A549 (cell line): ENCODE data around the gene TFAP2C. TPM values are rescaled to one million over a fixed set of nuclear protein-coding genes. Genes with fewer than 3 reads are reported as not detected.

Experiments used
- ATAC-seq, 2 experiments: fragments of 200-7000 bp in 1 of 2; fragments of >200 bp in 1 of 2; cut with Nextera tagmentation in 1 of 2; cut with Tn5 transposase in 1 of 2; 3 replicates each; pipeline versions ENCODE4 v1.8.0 to v1.9.1; 2018 to 2020; ENCODE audit warnings: mild to moderate bottlenecking in 1 of 2, moderate library complexity in 1 of 2
- CTCF ChIA-PET: fragments of 300-600 bp; sonication (Branson Sonifier 250); formaldehyde crosslinking; extraction: SDS; loops from one replicate; lab custom pipeline; 2021; ENCODE audit warnings: antibody characterized with exemption, inconsistent platforms; lab: Yijun Ruan, JAX
- POLR2A ChIA-PET: fragments of 350-600 bp; formaldehyde crosslinking; extraction: SDS; loops from one replicate; lab custom pipeline; 2021; ENCODE audit warnings: antibody characterized with exemption, inconsistent platforms; lab: Yijun Ruan, JAX
- DNase-seq, 2 experiments: peaks; one replicate each; pipeline versions ENCODE4 v3.0.0 to v3.0.0-alpha.2; 2011 to 2016; ENCODE audit warnings: low read depth in 1 of 2, low spot score in 1 of 2
- FAIRE-seq: peaks from 2 replicates; lab custom pipeline; 2011; peaks lifted over from hg19 to GRCh38; lab: Jason Lieb, UNC
- H3K27ac ChIP-seq, 2 experiments: fragments of >200 bp; sonication (Bioruptor Twin); formaldehyde crosslinking; 3 replicates each; pipeline ENCODE4 v1.5.1; 2016 to 2017
- H3K4me1 ChIP-seq: fragments of >200 bp; sonication (Bioruptor Twin); formaldehyde crosslinking; 3 replicates; pipeline ENCODE4 v1.6.1; 2016
- H3K4me2 ChIP-seq: fragments of >200 bp; sonication (Bioruptor Twin); formaldehyde crosslinking; 3 replicates; pipeline ENCODE4 v1.6.1; 2016
- H3K4me3 ChIP-seq: fragments of >200 bp; sonication (Bioruptor Twin); formaldehyde crosslinking; 3 replicates; pipeline ENCODE4 v1.5.1; 2016
- H3K9me3 ChIP-seq: fragments of >200 bp; sonication (Bioruptor Twin); formaldehyde crosslinking; 3 replicates; pipeline ENCODE4 v1.6.1; 2016
- CBX2 ChIP-seq: fragments of 200-600 bp; sonication (generic); IDR thresholded peaks from 2 replicates; pipeline ENCODE4 v1.6.1; 2016; ENCODE audit warnings: low read depth, mild to moderate bottlenecking, borderline replicate concordance
- CHD2 ChIP-seq: fragments of 150-350 bp; IDR thresholded peaks from 2 replicates; pipeline ENCODE4 v1.6.1; 2014; ENCODE audit warnings: low read length; ENCODE audit not compliant: partially characterized antibody
- EHF ChIP-seq: fragments of 250-450 bp; sonication (Bioruptor Pico); IDR thresholded peaks from 2 replicates; pipeline ENCODE4 v1.5.0; 2020; ENCODE audit warnings: mild to moderate bottlenecking
- EP300 ChIP-seq, 2 experiments: fragments of >200 bp; sonication (Bioruptor Twin); formaldehyde crosslinking; IDR thresholded peaks; 2 replicates in 1 of 2; 3 replicates in 1 of 2; pipeline ENCODE4 v1.6.1; 2016 to 2017
- GATA3 ChIP-seq: IDR thresholded peaks from 2 replicates; pipeline ENCODE4 v1.6.1; 2012; ENCODE audit warnings: borderline replicate concordance
- HEYL ChIP-seq: fragments of 250-450 bp; sonication (Bioruptor Pico); IDR thresholded peaks from 2 replicates; pipeline ENCODE4 v1.8.0; 2021; ENCODE audit warnings: mild to moderate bottlenecking, moderate library complexity
- HOXA7 ChIP-seq: fragments of 250-450 bp; sonication (Bioruptor Pico); IDR thresholded peaks from 2 replicates; pipeline ENCODE4 v1.5.0; 2020; ENCODE audit warnings: mild to moderate bottlenecking, moderate library complexity
- HOXB13 ChIP-seq: fragments of 250-450 bp; sonication (Bioruptor Pico); IDR thresholded peaks from 2 replicates; pipeline ENCODE4 v1.5.0; 2020; ENCODE audit warnings: low read depth, mild to moderate bottlenecking, moderate library complexity
- HOXB5 ChIP-seq: fragments of 250-450 bp; sonication (Bioruptor Pico); IDR thresholded peaks from 2 replicates; pipeline ENCODE4 v1.5.0; 2020; ENCODE audit warnings: mild to moderate bottlenecking, moderate library complexity
- JUN ChIP-seq, 2 experiments: fragments of >200 bp; sonication (Bioruptor Twin); formaldehyde crosslinking; IDR thresholded peaks; 2 replicates in 1 of 2; 3 replicates in 1 of 2; pipeline ENCODE4 v1.6.1; 2016 to 2017
- JUNB ChIP-seq: fragments of >200 bp; sonication (Bioruptor Twin); formaldehyde crosslinking; IDR thresholded peaks from 2 replicates; pipeline ENCODE4 v1.6.1; 2016
- KDM1A ChIP-seq: fragments of 200-600 bp; sonication (generic); IDR thresholded peaks from 2 replicates; pipeline ENCODE4 v1.6.1; 2016; ENCODE audit warnings: low read depth, mild to moderate bottlenecking
- MAFK ChIP-seq: fragments of 450-650 bp; IDR thresholded peaks from 2 replicates; pipeline ENCODE4 v1.6.1; 2014; ENCODE audit not compliant: partially characterized antibody
- NPAS2 ChIP-seq: fragments of 250-450 bp; sonication (Bioruptor Pico); IDR thresholded peaks from 2 replicates; pipeline ENCODE4 v1.8.0; 2022; ENCODE audit warnings: mild to moderate bottlenecking, moderate library complexity, borderline replicate concordance
- NR3C1 ChIP-seq: fragments of >200 bp; sonication (Bioruptor Twin); formaldehyde crosslinking; IDR thresholded peaks from 3 replicates; pipeline ENCODE4 v1.6.1; 2017
- PHF8 ChIP-seq: fragments of 200-600 bp; sonication (generic); IDR thresholded peaks from 2 replicates; pipeline ENCODE4 v1.6.1; 2016; ENCODE audit warnings: low read depth, mild to moderate bottlenecking, antibody characterized with exemption, moderate library complexity, borderline replicate concordance
- POLR2A ChIP-seq: IDR thresholded peaks from 2 replicates; pipeline ENCODE4 v1.6.1; 2012; ENCODE audit warnings: mild to moderate bottlenecking, low read length
- RARB ChIP-seq: fragments of 250-450 bp; sonication (Bioruptor Pico); IDR thresholded peaks from 2 replicates; pipeline ENCODE4 v1.8.0; 2021; ENCODE audit warnings: mild to moderate bottlenecking, moderate library complexity
- RCOR1 ChIP-seq: fragments of 150-350 bp; IDR thresholded peaks from 2 replicates; pipeline ENCODE4 v1.6.1; 2014; ENCODE audit warnings: antibody characterized with exemption, low read length, low read depth
- SREBF2 ChIP-seq: fragments of 450-650 bp; IDR thresholded peaks from 2 replicates; pipeline ENCODE4 v1.6.1; 2014; ENCODE audit warnings: mild to moderate bottlenecking, moderate library complexity
- ZC3H11A ChIP-seq: fragments of 450-650 bp; IDR thresholded peaks from 2 replicates; pipeline ENCODE4 v1.6.1; 2014; ENCODE audit warnings: antibody characterized with exemption, mild to moderate bottlenecking
- ZSCAN20 ChIP-seq: fragments of 250-450 bp; sonication (Bioruptor Pico); IDR thresholded peaks from 2 replicates; pipeline ENCODE4 v1.8.0; 2022; ENCODE audit warnings: mild to moderate bottlenecking, moderate library complexity
- WGBS: methylation state at CpG from one replicate; pipeline ENCODE4 v1.1.6; 2017; ENCODE audit errors: missing lambda C conversion rate; 5-methylcytosine and 5-hydroxymethylcytosine counted together
- polyA plus RNA-seq, 4 experiments: library from polyadenylated mRNA; depleted of rRNA in 3 of 4; stranded (reverse); fragments of >200 nt; fragmentation: RNase III in 1 of 4; extraction: RNeasy Plus Mini Kit Qiagen cat#74134 plus additional on column Dnase treatment in 1 of 4; gene quantifications; 2 replicates in 3 of 4; 3 replicates in 1 of 4; pipeline ENCODE4 v1.2.3, GENCODE V29; 2011 to 2017
- TF ChIP-seq, protein P1 (sequence below): fragments of >200 bp; sonication (Bioruptor Twin); formaldehyde crosslinking; IDR thresholded peaks from 3 replicates; pipeline ENCODE4 v1.6.1; 2016
- TF ChIP-seq, protein P2 (sequence below): fragments of >200 bp; sonication (Bioruptor Twin); formaldehyde crosslinking; IDR thresholded peaks from 2 replicates; pipeline ENCODE4 v1.6.1; 2016
- TF ChIP-seq, protein P3 (sequence below): fragments of 250-450 bp; sonication (Bioruptor Pico); IDR thresholded peaks from 2 replicates; pipeline ENCODE4 v1.5.0; 2021; ENCODE audit warnings: mild to moderate bottlenecking, moderate library complexity, borderline replicate concordance
- TF ChIP-seq, protein P4 (sequence below): fragments of >200 bp; sonication (Bioruptor Twin); formaldehyde crosslinking; IDR thresholded peaks from 3 replicates; pipeline ENCODE4 v1.5.1; 2016
- TF ChIP-seq, protein P5 (sequence below): fragments of 450-650 bp; IDR thresholded peaks from 2 replicates; pipeline ENCODE4 v1.6.1; 2014; ENCODE audit warnings: antibody characterized with exemption

The TFAP2C gene
- polyA plus RNA-seq, 2 of the 4 experiments (the other 2 are of a cell fraction) = 9.6 to 14.2 TPM

DNA sequence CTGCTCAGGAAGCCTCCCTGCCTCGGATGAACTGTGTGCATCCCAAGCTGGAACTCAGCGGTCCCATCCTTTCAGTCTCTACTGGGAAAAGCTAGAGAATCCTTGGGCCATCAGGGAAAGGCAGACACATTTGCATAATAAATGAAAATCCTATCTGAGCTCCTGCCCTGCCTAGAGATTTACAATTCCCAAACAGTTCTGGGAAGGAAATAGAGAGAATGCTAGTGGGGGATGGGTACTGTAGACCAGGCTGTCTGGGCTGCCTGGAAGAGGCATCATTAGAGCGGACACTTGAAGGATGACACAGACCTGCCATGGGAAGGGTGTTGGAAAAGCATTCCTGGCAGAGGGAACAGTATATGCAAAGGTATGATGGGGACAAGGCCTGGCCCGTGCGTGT, 44.3 kb downstream of the TFAP2C start (continued):
- TF ChIP-seq CBX2 (no peak), HOXB13 (CRISPR knock-in tag) (no peak), HEYL (CRISPR knock-in tag) (no peak), ZSCAN20 (CRISPR knock-in tag) (no peak)
- TF ChIP-seq, protein P1, sequence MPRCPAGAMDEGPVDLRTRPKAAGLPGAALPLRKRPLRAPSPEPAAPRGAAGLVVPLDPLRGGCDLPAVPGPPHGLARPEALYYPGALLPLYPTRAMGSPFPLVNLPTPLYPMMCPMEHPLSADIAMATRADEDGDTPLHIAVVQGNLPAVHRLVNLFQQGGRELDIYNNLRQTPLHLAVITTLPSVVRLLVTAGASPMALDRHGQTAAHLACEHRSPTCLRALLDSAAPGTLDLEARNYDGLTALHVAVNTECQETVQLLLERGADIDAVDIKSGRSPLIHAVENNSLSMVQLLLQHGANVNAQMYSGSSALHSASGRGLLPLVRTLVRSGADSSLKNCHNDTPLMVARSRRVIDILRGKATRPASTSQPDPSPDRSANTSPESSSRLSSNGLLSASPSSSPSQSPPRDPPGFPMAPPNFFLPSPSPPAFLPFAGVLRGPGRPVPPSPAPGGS = no peak

DNA sequence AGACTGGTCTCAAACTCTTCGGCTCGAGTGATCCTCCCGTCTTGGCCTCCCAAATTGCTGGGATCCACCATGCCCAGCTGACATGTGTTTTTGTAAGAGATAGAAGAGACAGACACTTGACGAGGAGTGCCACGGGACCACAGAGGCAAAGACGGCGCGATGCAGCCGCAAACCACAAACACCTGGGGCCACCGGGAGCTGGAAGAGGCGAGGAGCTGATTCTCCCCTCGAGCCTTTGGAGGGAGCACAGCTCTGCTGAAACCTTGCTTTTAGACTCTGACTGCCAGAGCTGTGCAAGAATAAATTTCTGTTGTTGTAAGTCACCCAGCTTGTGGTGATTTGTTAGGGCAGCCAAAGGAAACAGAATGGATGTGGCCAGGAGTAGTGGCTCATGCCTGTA, 46.9 kb downstream of the TFAP2C start:
- CTCF ChIA-PET = no interaction called here

DNA sequence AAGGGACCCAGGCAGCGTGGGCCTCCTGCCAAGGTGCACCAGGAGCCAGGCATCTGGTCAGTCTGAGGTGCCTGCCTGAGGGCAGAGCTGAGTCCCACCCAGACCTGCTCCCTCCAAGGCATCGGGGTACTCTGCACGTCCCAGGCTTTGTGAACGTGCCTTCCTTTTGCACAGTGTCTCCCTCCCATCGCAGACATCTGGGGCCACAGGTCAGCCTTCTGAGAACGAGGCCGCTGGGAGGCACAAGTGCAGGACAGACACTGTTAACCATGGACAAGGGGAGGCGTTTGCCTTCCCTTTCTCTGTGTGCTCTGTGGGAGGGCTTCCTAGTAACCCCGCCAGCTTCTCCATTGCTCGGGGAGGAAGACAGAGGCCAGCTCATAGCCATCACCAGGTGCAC, 47.6 kb downstream of the TFAP2C start:
- H3K27ac ChIP-seq = no peak overlapping the region
- FAIRE-seq = no peak
- peak; percentile 30 to 44; a peak in 3 of 6 replicates for ATAC-seq
- H3K9me3 ChIP-seq = no peaks in the 10 kb centered on the region
- H3K4me2 ChIP-seq = no peak overlapping the region
- H3K4me1 ChIP-seq = no peaks in the 10 kb centered on the region
- 73% methylated on average over 9 of the region's 10 CpGs for WGBS
- CTCF ChIA-PET = interaction anchor here (1.4 kb wide), 1 partner anchor 13 kb away, joined by 4 read pairs; no protein-coding TSS in a partner anchor
- no peak for DNase-seq
- H3K4me3 ChIP-seq = no peak overlapping the region
- POLR2A ChIA-PET = interaction anchor here (0.6 kb wide), 1 partner anchor 15 kb away, joined by 4 read pairs; no protein-coding TSS in a partner anchor
- TF ChIP-seq SREBF2 (no peak), MAFK (no peak), KDM1A (no peak), ZC3H11A (no peak), PHF8 (no peak), NPAS2 (CRISPR knock-in tag) (no peak), EP300 (IDR thresholded peaks at IDR 0.05) (no peak), RCOR1 (no peak), EHF (no peak), HOXB5 (no peak)
- TF ChIP-seq, protein P2, sequence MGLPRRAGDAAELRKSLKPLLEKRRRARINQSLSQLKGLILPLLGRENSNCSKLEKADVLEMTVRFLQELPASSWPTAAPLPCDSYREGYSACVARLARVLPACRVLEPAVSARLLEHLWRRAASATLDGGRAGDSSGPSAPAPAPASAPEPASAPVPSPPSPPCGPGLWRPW = no peak
- TF ChIP-seq, protein P3, sequence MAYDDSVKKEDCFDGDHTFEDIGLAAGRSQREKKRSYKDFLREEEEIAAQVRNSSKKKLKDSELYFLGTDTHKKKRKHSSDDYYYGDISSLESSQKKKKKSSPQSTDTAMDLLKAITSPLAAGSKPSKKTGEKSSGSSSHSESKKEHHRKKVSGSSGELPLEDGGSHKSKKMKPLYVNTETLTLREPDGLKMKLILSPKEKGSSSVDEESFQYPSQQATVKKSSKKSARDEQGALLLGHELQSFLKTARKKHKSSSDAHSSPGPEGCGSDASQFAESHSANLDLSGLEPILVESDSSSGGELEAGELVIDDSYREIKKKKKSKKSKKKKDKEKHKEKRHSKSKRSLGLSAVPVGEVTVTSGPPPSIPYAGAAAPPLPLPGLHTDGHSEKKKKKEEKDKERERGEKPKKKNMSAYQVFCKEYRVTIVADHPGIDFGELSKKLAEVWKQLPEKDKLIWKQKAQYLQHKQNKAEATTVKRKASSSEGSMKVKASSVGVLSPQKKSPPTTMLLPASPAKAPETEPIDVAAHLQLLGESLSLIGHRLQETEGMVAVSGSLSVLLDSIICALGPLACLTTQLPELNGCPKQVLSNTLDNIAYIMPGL (CRISPR knock-in tag) = no peak
- TF ChIP-seq, protein P4, sequence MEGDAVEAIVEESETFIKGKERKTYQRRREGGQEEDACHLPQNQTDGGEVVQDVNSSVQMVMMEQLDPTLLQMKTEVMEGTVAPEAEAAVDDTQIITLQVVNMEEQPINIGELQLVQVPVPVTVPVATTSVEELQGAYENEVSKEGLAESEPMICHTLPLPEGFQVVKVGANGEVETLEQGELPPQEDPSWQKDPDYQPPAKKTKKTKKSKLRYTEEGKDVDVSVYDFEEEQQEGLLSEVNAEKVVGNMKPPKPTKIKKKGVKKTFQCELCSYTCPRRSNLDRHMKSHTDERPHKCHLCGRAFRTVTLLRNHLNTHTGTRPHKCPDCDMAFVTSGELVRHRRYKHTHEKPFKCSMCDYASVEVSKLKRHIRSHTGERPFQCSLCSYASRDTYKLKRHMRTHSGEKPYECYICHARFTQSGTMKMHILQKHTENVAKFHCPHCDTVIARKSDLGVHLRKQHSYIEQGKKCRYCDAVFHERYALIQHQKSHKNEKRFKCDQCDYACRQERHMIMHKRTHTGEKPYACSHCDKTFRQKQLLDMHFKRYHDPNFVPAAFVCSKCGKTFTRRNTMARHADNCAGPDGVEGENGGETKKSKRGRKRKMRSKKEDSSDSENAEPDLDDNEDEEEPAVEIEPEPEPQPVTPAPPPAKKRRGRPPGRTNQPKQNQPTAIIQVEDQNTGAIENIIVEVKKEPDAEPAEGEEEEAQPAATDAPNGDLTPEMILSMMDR = no peak

More for the DNA sequence above, 46.9 kb downstream of the TFAP2C start:
- POLR2A ChIA-PET = no interaction called here
- DNase-seq = no peak
- H3K9me3 ChIP-seq = no peaks in the 10 kb centered on the region
- no peaks in the 10 kb centered on the region for H3K4me1 ChIP-seq
- no peak for ATAC-seq
- TF ChIP-seq CHD2 (no peak), JUN (IDR thresholded peaks at IDR 0.05) (no peak), GATA3 (no peak), POLR2A (no peak), JUNB (no peak), HOXA7 (no peak), NR3C1 (no peak), RARB (no peak), ZC3H11A (no peak), ZSCAN20 (CRISPR knock-in tag) (no peak), HOXB5 (no peak)
- TF ChIP-seq, protein P1 = no peak
- TF ChIP-seq, protein P5, sequence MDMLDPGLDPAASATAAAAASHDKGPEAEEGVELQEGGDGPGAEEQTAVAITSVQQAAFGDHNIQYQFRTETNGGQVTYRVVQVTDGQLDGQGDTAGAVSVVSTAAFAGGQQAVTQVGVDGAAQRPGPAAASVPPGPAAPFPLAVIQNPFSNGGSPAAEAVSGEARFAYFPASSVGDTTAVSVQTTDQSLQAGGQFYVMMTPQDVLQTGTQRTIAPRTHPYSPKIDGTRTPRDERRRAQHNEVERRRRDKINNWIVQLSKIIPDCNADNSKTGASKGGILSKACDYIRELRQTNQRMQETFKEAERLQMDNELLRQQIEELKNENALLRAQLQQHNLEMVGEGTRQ = no peak
- TF ChIP-seq, protein P4 = no peak
- H3K4me3 ChIP-seq = no peak overlapping the region
- no peak for FAIRE-seq
- no peak overlapping the region for H3K27ac ChIP-seq
- no peak overlapping the region for H3K4me2 ChIP-seq
- WGBS = 92% methylated on average over 12 of the region's 12 CpGs
